BE2C (cell line): Measurements from ENCODE around the gene UBB.

Experiments
- DNase-seq: peaks from one replicate; pipeline ENCODE4 v3.0.0-alpha.2; 2020
- H3K27me3 ChIP-seq: fragments of 250-450 bp; sonication (Bioruptor Pico); 2 replicates; pipeline ENCODE4 v1.5.1; 2020; ENCODE audit warnings: mild to moderate bottlenecking
- H3K36me3 ChIP-seq: fragments of 250-450 bp; sonication (Bioruptor Pico); 2 replicates; pipeline ENCODE4 v1.5.1; 2020; ENCODE audit warnings: mild to moderate bottlenecking
- H3K4me1 ChIP-seq: fragments of 250-450 bp; sonication (Bioruptor Pico); 2 replicates; pipeline ENCODE4 v1.5.1; 2020
- H3K4me3 ChIP-seq: 2 replicates; pipeline ENCODE4 v1.5.1; 2011; ENCODE audit warnings: low read depth, low read length
- H3K9me3 ChIP-seq: fragments of 250-450 bp; sonication (Bioruptor Pico); 2 replicates; pipeline ENCODE4 v1.5.1; 2020
- TF ChIP-seq, protein P1 (sequence below): IDR thresholded peaks from 2 replicates; pipeline ENCODE4 v1.5.1; 2012; ENCODE audit warnings: mild to moderate bottlenecking, low read depth, low read length

UBB gene

DNA sequence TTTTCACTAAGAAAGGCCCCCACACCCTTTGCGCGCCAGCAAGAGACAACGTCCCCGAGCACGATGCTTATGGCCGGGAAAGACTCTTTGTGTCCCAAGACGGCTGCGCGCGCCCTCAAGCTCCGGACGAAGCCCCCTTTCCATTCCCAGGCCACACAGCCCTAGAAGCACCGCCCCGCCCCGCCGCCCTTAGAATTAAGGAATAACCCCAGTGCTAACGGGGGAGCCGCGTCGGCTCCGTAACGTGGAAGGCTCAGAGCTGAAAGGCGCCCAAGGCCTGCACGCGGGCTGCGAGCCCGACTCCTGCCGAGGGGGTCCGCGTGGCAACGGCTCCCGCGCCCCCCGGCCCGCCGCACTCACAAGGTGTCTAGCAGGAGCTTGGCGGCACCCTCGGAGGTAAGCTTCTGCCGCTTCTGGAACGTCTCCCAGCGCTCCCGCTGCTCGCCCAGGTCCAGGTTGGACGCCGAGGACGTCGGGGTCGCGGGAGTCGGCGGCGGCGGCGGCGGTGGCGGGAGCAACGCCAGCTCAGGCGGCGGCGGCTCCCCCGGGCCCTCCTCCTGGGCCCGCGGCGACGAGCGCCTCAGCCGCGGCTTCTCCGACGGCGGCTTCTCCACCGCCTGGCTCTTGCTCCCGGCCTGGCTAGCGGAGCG is 28.1 kb upstream of the UBB start:
- H3K9me3 ChIP-seq = no peaks in the 10 kb centered on the region
- H3K4me1 ChIP-seq = no peaks in the 10 kb centered on the region
- peaks cover 17% of the 10 kb centered on the region for H3K36me3 ChIP-seq
- TF ChIP-seq, protein P1, sequence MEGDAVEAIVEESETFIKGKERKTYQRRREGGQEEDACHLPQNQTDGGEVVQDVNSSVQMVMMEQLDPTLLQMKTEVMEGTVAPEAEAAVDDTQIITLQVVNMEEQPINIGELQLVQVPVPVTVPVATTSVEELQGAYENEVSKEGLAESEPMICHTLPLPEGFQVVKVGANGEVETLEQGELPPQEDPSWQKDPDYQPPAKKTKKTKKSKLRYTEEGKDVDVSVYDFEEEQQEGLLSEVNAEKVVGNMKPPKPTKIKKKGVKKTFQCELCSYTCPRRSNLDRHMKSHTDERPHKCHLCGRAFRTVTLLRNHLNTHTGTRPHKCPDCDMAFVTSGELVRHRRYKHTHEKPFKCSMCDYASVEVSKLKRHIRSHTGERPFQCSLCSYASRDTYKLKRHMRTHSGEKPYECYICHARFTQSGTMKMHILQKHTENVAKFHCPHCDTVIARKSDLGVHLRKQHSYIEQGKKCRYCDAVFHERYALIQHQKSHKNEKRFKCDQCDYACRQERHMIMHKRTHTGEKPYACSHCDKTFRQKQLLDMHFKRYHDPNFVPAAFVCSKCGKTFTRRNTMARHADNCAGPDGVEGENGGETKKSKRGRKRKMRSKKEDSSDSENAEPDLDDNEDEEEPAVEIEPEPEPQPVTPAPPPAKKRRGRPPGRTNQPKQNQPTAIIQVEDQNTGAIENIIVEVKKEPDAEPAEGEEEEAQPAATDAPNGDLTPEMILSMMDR = no peak
- H3K4me3 ChIP-seq = peak overlapping the region; percentile 82
- H3K27me3 ChIP-seq = no peaks in the 10 kb centered on the region
- peak; percentile 42 for DNase-seq

DNA sequence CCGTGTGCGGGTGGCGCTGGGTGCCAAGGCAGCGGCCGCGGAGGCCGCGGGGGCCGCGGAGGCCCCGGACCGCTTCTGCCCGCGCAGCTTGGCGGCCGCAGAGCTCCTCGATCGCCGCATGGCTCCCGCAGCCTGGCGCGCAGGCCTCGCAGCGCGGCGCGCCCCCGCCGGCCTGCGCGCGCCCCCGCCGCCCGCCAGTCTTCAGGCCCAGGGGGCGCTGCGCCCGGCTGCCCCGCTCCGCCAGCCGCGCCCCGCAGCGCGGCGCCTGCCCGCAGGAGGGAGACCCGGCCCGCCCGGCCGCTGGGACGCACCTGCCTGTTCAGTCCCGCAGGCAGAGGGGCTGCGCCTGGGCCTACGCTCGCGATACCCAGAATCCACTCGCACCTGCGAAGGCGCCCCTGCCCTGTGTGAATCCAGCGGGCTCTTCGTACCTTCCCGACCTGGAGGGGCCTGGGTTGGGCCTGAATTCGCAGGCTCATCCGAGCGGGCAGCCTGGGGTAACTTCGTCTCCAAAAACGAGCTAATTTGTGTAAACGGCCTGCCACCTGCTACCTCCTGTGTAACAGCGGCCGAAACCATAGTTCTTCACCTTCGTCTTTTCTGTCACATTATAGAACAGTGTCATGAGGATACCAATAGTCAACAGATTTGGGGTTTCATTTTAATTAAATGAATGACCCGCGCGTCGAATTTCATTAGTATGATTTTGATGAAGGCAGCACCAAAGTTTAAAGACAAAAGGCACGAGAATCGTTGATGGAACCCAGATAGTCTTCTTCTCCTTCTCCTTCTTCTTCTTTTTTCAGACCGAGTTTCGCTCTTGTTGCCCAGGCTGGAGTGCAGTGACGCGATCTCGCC is 27.3 kb upstream of the UBB start, which contains the start of gene CENPV:
Gene CENPV, minus strand, starts transcription at position 153 of the 858 bp plus-strand sequence. Its CDS starts 33 bp downstream, at position 120.
- no peaks in the 10 kb centered on the region for H3K9me3 ChIP-seq
- TF ChIP-seq, protein P1 = no peak
- peak; percentile 63 for DNase-seq
- H3K36me3 ChIP-seq = peaks cover 12% of the 10 kb centered on the region
- no peaks in the 10 kb centered on the region for H3K4me1 ChIP-seq
- H3K27me3 ChIP-seq = no peaks in the 10 kb centered on the region
- H3K4me3 ChIP-seq = peak within 1 kb of the TSS; percentile 82

DNA sequence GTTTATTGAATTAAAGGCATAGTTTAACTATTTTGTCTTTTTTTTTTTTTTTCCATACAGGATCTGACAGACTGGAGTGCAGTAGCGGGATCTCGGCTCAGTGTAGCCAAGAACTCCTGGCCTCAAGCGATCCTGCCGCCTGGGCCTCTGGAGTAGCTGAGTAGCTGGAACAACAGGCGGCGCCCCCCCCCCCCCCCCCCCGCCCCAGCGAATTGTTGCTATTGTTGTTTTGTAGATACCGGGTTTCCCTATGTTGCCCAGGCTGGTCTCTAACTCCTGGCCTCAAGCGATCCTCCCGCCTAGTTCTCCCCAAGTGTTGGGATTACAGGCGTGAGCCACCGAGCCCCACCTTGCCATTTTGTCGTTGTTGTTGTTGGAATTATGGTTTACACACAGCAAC is 26.3 kb upstream of the UBB start:
- TF ChIP-seq, protein P1 = no peak
- Histone ChIP-seq H3K9me3 (no peaks in the 10 kb centered on the region), H3K36me3 (peaks cover 3% of the 10 kb centered on the region), H3K4me1 (no peaks in the 10 kb centered on the region), H3K4me3 (no peak overlapping the region), H3K27me3 (no peaks in the 10 kb centered on the region)
- DNase-seq = no peak

DNA sequence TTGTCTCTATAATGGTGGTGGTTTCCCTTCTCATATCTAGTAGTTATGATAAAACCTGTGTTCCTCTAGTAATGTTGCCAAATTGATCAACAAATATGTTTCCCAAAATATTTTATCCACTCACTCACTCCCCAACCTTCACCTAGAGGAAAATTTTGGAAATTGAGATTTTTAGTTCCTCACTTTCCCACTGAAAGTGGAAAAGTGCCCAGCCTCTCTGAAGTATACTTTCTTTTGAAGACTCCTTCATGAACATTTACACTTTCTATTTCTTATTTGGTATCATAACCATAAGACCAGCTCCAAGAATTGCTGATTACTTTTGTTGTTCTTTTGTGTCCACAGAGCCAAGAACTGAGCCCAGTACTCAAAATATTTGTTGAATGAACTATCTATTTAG is 22.5 kb upstream of the UBB start:
- Histone ChIP-seq H3K36me3 (no peaks in the 10 kb centered on the region), H3K4me3 (no peak overlapping the region), H3K27me3 (no peaks in the 10 kb centered on the region), H3K9me3 (no peaks in the 10 kb centered on the region), H3K4me1 (no peaks in the 10 kb centered on the region)
- TF ChIP-seq, protein P1 = no peak
- DNase-seq = no peak

DNA sequence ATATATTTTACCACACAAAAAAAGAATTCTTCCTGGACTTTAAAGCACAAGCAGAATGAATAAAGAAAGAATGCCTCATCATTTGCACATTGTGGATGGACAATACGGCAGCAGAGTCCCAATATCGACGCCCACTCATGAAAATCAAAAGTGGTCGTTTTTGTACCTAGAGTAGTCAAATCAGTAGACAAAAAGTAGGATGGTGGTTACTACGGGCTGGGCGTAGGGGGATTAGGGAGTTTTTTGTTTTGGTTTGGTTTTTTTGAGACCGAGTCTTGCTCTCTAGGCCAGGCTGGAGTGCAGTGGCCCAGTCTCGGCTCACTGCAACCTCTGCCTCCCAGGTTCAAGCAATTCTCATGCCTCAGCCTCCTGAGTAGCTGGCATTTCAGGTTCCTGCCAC is 19.0 kb upstream of the UBB start:
- TF ChIP-seq, protein P1 = no peak
- peaks cover 5% of the 10 kb centered on the region; the same call in 1 of the 2 replicates for H3K4me1 ChIP-seq
- DNase-seq = no peak

More for the DNA sequence above, 19.0 kb upstream of the UBB start:
- H3K4me3 ChIP-seq = no peak overlapping the region
- no peaks in the 10 kb centered on the region for H3K9me3 ChIP-seq
- H3K36me3 ChIP-seq = no peaks in the 10 kb centered on the region
- H3K27me3 ChIP-seq = no peaks in the 10 kb centered on the region
